Neural cell (in vitro differentiated cells): Measurements from ENCODE around the gene FAM25G. TPM values are rescaled to one million over a fixed set of nuclear protein-coding genes. Genes with fewer than 3 reads are reported as not detected.
"Not testable (repeated sequence)": the region's sequence is repeated elsewhere in the genome, so short reads cannot be mapped to it uniquely, and the experiment has no call there.

Source experiments
- H2AFZ ChIP-seq: fragments of 200-600, 300-800 bp; sonication (generic), shearing (Covaris generic); 2 replicates; pipeline ENCODE4 v1.6.0; 2014; ENCODE audit warnings: low read depth, mild to moderate bottlenecking, antibody characterized with exemption, low read length, moderate library complexity
- H3F3A ChIP-seq: fragments of 200-600 bp; shearing (Covaris generic); 2 replicates; pipeline ENCODE4 v1.6.1; 2016; ENCODE audit warnings: mild to moderate bottlenecking, moderate library complexity, mixed read lengths, antibody characterized with exemption, low read length; ENCODE audit not compliant: insufficient read depth, poor library complexity, severe bottlenecking
- H3K27ac ChIP-seq: fragments of 200-600, 300-800 bp; sonication (generic), shearing (Covaris generic); 2 replicates; pipeline ENCODE4 v1.5.1; 2014; ENCODE audit warnings: mild to moderate bottlenecking, low read length, moderate library complexity
- H3K27me3 ChIP-seq: fragments of 300-800, 200-600 bp; sonication (generic), shearing (Covaris generic); 2 replicates; pipeline ENCODE4 v1.6.0; 2014; ENCODE audit warnings: mild to moderate bottlenecking, low read depth, low read length, moderate library complexity; ENCODE audit not compliant: insufficient read depth
- H3K36me3 ChIP-seq: fragments of 300-800, 200-600 bp; sonication (generic), shearing (Covaris generic); 2 replicates; pipeline ENCODE4 v1.5.1; 2014; ENCODE audit warnings: mild to moderate bottlenecking, antibody characterized with exemption, low read length, moderate library complexity; ENCODE audit not compliant: insufficient read depth
- H3K4me2 ChIP-seq: fragments of 300-800, 200-600 bp; sonication (generic), shearing (Covaris generic); 2 replicates; pipeline ENCODE4 v1.6.0; 2014; ENCODE audit warnings: mild to moderate bottlenecking, low read length
- H3K4me3 ChIP-seq: fragments of 300-800, 200-600 bp; sonication (generic), shearing (Covaris generic); 2 replicates; pipeline ENCODE4 v1.5.1; 2014; ENCODE audit warnings: mild to moderate bottlenecking, low read length, moderate library complexity
- H3K79me2 ChIP-seq: fragments of 200-600 bp; shearing (Covaris generic); replicated peaks from 2 replicates; pipeline ENCODE4 v1.6.0; 2014; ENCODE audit warnings: mild to moderate bottlenecking, low read length, moderate library complexity; ENCODE audit not compliant: insufficient read depth
- H3K9ac ChIP-seq: fragments of 300-800, 200-600 bp; sonication (generic), shearing (Covaris generic); 2 replicates; pipeline ENCODE4 v1.6.1; 2016; ENCODE audit warnings: mild to moderate bottlenecking, low read length, mixed read lengths
- H3K9me2 ChIP-seq: fragments of 200-600 bp; shearing (Covaris generic); 2 replicates; pipeline ENCODE4 v1.6.1; 2016; ENCODE audit warnings: mild to moderate bottlenecking, low read length, mixed read lengths; ENCODE audit not compliant: insufficient read depth
- H3K9me3 ChIP-seq: fragments of 200-600, 300-800 bp; sonication (generic), shearing (Covaris generic); 2 replicates; pipeline ENCODE4 v1.6.1; 2016; ENCODE audit warnings: mild to moderate bottlenecking, mixed run types, low read length, moderate library complexity, mixed read lengths
- H4K20me1 ChIP-seq: fragments of 200-600 bp; shearing (Covaris generic); 2 replicates; pipeline ENCODE4 v1.6.1; 2016; ENCODE audit warnings: mild to moderate bottlenecking, mixed run types; ENCODE audit not compliant: insufficient read depth
- polyA minus RNA-seq: library from RNA; depleted of rRNA, polyadenylated mRNA; stranded (reverse); fragments of >200 nt; gene quantifications from 2 replicates; pipeline ENCODE4 v1.2.3, GENCODE V29; 2014
- polyA plus RNA-seq: library from polyadenylated mRNA; depleted of rRNA; stranded (reverse); fragments of >200 nt; gene quantifications from 2 replicates; pipeline ENCODE4 v1.2.3, GENCODE V29; 2014

Gene FAM25G
- not detected in 2 replicates for polyA plus RNA-seq
- polyA minus RNA-seq: not detected in 2 replicates

- not testable (repeated sequence) for H3K9ac ChIP-seq, H3K4me3 ChIP-seq, H3K27me3 ChIP-seq
These were observed at the start of gene FAM25G for GRCh38 chr10:47491600-47491999. TSS of gene FAM25G (minus strand) at chr10:47491700. CDS start at chr10:47491674, 26 bp downstream.

GRCh38 chr10:47536430-47536829 is 44.9 kb upstream of the FAM25G start:
- not testable (repeated sequence) for H3K79me2 ChIP-seq, H3K9ac ChIP-seq, H3K27ac ChIP-seq, H3F3A ChIP-seq, H3K9me2 ChIP-seq, H3K9me3 ChIP-seq, H3K4me3 ChIP-seq, H3K4me2 ChIP-seq, H3K36me3 ChIP-seq, H4K20me1 ChIP-seq, H3K27me3 ChIP-seq, H2AFZ ChIP-seq

More at GRCh38 chr10:47491600-47491999, at the start of gene FAM25G:
- H4K20me1 ChIP-seq, H3F3A ChIP-seq, H3K79me2 ChIP-seq, H3K9me2 ChIP-seq, H2AFZ ChIP-seq, H3K9me3 ChIP-seq, H3K36me3 ChIP-seq, H3K27ac ChIP-seq, H3K4me2 ChIP-seq: not testable (repeated sequence)

- not testable (repeated sequence) for H3K4me2 ChIP-seq, H3K9me3 ChIP-seq, H3K4me3 ChIP-seq, H3F3A ChIP-seq, H2AFZ ChIP-seq, H3K27me3 ChIP-seq, H3K27ac ChIP-seq, H3K36me3 ChIP-seq, H3K9me2 ChIP-seq, H4K20me1 ChIP-seq, H3K9ac ChIP-seq, H3K79me2 ChIP-seq
These were observed 32.0 kb upstream of the FAM25G start, which contains the start of gene AGAP9 for GRCh38 chr10:47523475-47523874. TSS of gene AGAP9 (minus strand) at chr10:47523638. CDS start at chr10:47523526, 112 bp downstream.

- not testable (repeated sequence) for H3K4me2 ChIP-seq, H3F3A ChIP-seq, H3K4me3 ChIP-seq, H3K9me2 ChIP-seq, H3K27me3 ChIP-seq, H3K36me3 ChIP-seq, H3K9ac ChIP-seq, H3K79me2 ChIP-seq, H2AFZ ChIP-seq, H3K9me3 ChIP-seq, H3K27ac ChIP-seq, H4K20me1 ChIP-seq
These were observed 10.8 kb upstream of the FAM25G start for GRCh38 chr10:47502313-47502712.

GRCh38 chr10:47494226-47494625 is 2.7 kb upstream of the FAM25G start:
- not testable (repeated sequence) for H3K9ac ChIP-seq, H3K4me2 ChIP-seq, H3F3A ChIP-seq, H3K4me3 ChIP-seq, H3K27me3 ChIP-seq, H3K9me3 ChIP-seq, H3K27ac ChIP-seq, H4K20me1 ChIP-seq, H3K9me2 ChIP-seq, H2AFZ ChIP-seq, H3K36me3 ChIP-seq, H3K79me2 ChIP-seq

GRCh38 chr10:47489630-47490029 is 1.9 kb downstream of the FAM25G start:
- not testable (repeated sequence) for H3K9ac ChIP-seq, H3F3A ChIP-seq, H3K36me3 ChIP-seq, H2AFZ ChIP-seq, H3K9me2 ChIP-seq, H4K20me1 ChIP-seq, H3K27me3 ChIP-seq, H3K27ac ChIP-seq, H3K4me2 ChIP-seq, H3K79me2 ChIP-seq, H3K9me3 ChIP-seq, H3K4me3 ChIP-seq

- H3K27ac ChIP-seq, H3K79me2 ChIP-seq, H4K20me1 ChIP-seq, H3K9me2 ChIP-seq, H3K9me3 ChIP-seq, H3F3A ChIP-seq, H3K9ac ChIP-seq, H2AFZ ChIP-seq, H3K36me3 ChIP-seq, H3K4me3 ChIP-seq, H3K27me3 ChIP-seq, H3K4me2 ChIP-seq: not testable (repeated sequence)
These were observed 5.6 kb downstream of the FAM25G start for GRCh38 chr10:47485943-47486342.

GRCh38 chr10:47484786-47485185 is 6.7 kb downstream of the FAM25G start:
- H3K79me2 ChIP-seq, H3K4me3 ChIP-seq, H3K27ac ChIP-seq, H3K9me2 ChIP-seq, H3K9ac ChIP-seq, H3K9me3 ChIP-seq, H3K36me3 ChIP-seq, H4K20me1 ChIP-seq, H3K27me3 ChIP-seq, H3F3A ChIP-seq, H2AFZ ChIP-seq, H3K4me2 ChIP-seq: not testable (repeated sequence)
